ENCODE results near the gene PRPS1.

DNA sequence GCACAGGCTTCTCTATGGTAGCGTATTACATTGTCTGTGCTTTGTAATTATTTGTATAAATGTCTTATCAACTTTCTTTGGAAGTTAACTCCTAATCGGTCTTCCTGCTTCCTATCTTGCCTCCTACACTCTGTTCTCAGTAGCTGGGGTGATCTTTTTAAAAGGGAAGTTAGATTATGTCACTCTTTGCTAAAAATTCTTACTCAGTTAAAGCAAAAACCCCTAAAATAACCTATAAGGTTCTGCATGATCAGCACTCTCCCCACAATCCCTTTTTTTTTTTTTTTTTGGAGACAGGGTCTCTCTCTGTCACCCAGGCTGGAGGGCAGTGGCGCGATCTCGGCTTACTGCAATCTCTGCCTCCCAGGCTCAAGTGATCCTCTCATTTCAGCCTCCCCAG, 2.6 kb upstream of the PRPS1 start:
- TF ChIP-seq U2AF2 (IDR thresholded peaks at IDR 0.05; ENCODE audit: low read depth, low read length) (no peak), SRF (IDR thresholded peaks at IDR 0.05; ENCODE audit: low read depth, low read length) (no peak), RAD51 (IDR thresholded peaks at IDR 0.05; ENCODE audit: borderline replicate concordance) (no peak), MEF2D (CRISPR knock-in tag; IDR thresholded peaks at IDR 0.05) (no peak)

Measured in HepG2 (cell line).